Astrocyte (in vitro differentiated cells and primary cell): ENCODE measurements around the gene ETNK1.

Source experiments
- EZH2 ChIP-seq: IDR thresholded peaks from 2 replicates; pipeline ENCODE4 v1.6.1; 2012; ENCODE audit warnings: mild to moderate bottlenecking, low read length, inconsistent platforms; ENCODE audit not compliant: insufficient read depth
- TF ChIP-seq, protein P1 (sequence below): IDR thresholded peaks from 2 replicates; pipeline ENCODE4 v1.5.1; 2011; ENCODE audit warnings: low read depth, mild to moderate bottlenecking, inconsistent platforms, low read length, moderate library complexity; ENCODE audit not compliant: insufficient read depth

DNA sequence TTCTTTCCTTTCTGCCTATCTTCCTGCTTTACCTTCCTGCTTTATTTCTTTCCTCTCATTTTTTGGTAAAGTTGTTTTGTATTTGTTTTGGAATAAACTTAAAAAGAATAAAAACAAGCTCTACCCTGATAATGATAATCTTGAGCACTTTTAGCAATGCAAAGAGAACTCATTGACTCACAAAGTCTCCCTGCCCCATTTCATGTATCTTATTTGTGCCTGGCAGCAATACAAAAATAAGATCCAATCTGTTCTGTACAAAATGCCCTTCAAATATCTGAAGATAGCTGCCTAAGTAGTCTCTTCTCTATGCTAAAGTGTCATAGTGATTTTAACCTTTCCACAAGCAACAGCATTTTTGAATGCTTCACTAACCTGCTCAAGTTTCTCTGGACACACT, 31.1 kb upstream of the ETNK1 start:
- TF ChIP-seq, protein P1, sequence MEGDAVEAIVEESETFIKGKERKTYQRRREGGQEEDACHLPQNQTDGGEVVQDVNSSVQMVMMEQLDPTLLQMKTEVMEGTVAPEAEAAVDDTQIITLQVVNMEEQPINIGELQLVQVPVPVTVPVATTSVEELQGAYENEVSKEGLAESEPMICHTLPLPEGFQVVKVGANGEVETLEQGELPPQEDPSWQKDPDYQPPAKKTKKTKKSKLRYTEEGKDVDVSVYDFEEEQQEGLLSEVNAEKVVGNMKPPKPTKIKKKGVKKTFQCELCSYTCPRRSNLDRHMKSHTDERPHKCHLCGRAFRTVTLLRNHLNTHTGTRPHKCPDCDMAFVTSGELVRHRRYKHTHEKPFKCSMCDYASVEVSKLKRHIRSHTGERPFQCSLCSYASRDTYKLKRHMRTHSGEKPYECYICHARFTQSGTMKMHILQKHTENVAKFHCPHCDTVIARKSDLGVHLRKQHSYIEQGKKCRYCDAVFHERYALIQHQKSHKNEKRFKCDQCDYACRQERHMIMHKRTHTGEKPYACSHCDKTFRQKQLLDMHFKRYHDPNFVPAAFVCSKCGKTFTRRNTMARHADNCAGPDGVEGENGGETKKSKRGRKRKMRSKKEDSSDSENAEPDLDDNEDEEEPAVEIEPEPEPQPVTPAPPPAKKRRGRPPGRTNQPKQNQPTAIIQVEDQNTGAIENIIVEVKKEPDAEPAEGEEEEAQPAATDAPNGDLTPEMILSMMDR, result no peak
- no peak for TF ChIP-seq EZH2
